ENCODE measurements around the gene GOLPH3.
"Not testable (repeated sequence)": the region's sequence is repeated elsewhere in the genome, so short reads cannot be mapped to it uniquely, and the experiment has no call there.

The GOLPH3 gene

GRCh38 chr5:32132757-32133156 lies 41.4 kb downstream of the GOLPH3 start:
- DNase-seq = no peak

GRCh38 chr5:32131604-32132003 lies 42.5 kb downstream of the GOLPH3 start:
- DNase-seq = no peak

- DNase-seq = no peak
Measured at GRCh38 chr5:32130865-32131264, 43.3 kb downstream of the GOLPH3 start.

- DNase-seq = no peak
Measured at GRCh38 chr5:32129074-32129598, 45.0 kb downstream of the GOLPH3 start.

- DNase-seq = no peak
Measured at GRCh38 chr5:32127711-32128110, 46.4 kb downstream of the GOLPH3 start.

GRCh38 chr5:32126691-32127090 lies 47.4 kb downstream of the GOLPH3 start:
- DNase-seq = no peak

GRCh38 chr5:32123889-32124676 lies 50.0 kb downstream of the GOLPH3 start:
- no peak for DNase-seq

GRCh38 chr5:32123058-32123805 lies 50.9 kb downstream of the GOLPH3 start:
- no peak for DNase-seq

GRCh38 chr5:32118922-32119321 lies 55.2 kb downstream of the GOLPH3 start:
- not testable (repeated sequence) for DNase-seq

GRCh38 chr5:32116574-32117313 lies 57.4 kb downstream of the GOLPH3 start:
- DNase-seq = no peak

GRCh38 chr5:32115985-32116384 lies 58.1 kb downstream of the GOLPH3 start:
- no peak for DNase-seq

- no peak for DNase-seq
Measured at GRCh38 chr5:32110111-32110696, 63.9 kb downstream of the GOLPH3 start.

- no peak for DNase-seq
Measured at GRCh38 chr5:32109236-32109635, 64.9 kb downstream of the GOLPH3 start.

- DNase-seq = no peak
Measured at GRCh38 chr5:32108167-32108566, 66.0 kb downstream of the GOLPH3 start.

- DNase-seq = no peak
Measured at GRCh38 chr5:32107291-32107690, 66.8 kb downstream of the GOLPH3 start.

GRCh38 chr5:32103521-32103920 lies 70.6 kb downstream of the GOLPH3 start:
- DNase-seq = no peak

- DNase-seq = no peak
Measured at GRCh38 chr5:32102254-32102986, 71.7 kb downstream of the GOLPH3 start.

- no peak for DNase-seq
Measured at GRCh38 chr5:32100691-32101302, 73.3 kb downstream of the GOLPH3 start.

- no peak for DNase-seq
Measured at GRCh38 chr5:32100230-32100629, 73.9 kb downstream of the GOLPH3 start.

GRCh38 chr5:32099486-32100035 lies 74.6 kb downstream of the GOLPH3 start:
- DNase-seq = no peak

GRCh38 chr5:32098890-32099310 lies 75.2 kb downstream of the GOLPH3 start:
- DNase-seq = no peak

Data from CD4-positive, alpha-beta T cell treated with Interferon alpha-2 for 1 hour (primary cell).